ENCODE data around the gene FUT9.

DNA sequence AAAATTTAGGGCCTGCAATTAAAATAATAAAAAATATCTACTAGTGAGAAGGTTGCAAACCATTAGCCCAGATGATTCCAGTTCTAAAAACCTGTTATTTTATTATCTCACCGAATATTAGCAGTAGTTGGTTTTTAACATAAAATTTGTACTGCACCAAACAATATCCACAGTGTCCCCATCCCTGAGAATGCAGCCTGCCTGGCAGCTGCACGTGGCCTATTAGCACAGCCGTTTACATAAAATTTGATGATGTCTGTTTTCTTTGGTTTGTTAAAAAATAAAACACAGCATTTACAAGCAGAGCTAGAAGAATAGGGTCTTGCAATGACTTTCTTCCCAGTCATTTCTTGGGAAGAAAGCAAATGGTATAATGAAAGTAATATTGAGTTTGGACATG, 58.2 kb downstream of the FUT9 start:
- no peak for TF ChIP-seq POLR2A (IDR thresholded peaks at IDR 0.05; ENCODE audit: extremely low read depth, insufficient read length)
- TF ChIP-seq, protein P1, sequence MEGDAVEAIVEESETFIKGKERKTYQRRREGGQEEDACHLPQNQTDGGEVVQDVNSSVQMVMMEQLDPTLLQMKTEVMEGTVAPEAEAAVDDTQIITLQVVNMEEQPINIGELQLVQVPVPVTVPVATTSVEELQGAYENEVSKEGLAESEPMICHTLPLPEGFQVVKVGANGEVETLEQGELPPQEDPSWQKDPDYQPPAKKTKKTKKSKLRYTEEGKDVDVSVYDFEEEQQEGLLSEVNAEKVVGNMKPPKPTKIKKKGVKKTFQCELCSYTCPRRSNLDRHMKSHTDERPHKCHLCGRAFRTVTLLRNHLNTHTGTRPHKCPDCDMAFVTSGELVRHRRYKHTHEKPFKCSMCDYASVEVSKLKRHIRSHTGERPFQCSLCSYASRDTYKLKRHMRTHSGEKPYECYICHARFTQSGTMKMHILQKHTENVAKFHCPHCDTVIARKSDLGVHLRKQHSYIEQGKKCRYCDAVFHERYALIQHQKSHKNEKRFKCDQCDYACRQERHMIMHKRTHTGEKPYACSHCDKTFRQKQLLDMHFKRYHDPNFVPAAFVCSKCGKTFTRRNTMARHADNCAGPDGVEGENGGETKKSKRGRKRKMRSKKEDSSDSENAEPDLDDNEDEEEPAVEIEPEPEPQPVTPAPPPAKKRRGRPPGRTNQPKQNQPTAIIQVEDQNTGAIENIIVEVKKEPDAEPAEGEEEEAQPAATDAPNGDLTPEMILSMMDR (IDR thresholded peaks at IDR 0.05; ENCODE audit: low read depth, low read length): no peak
- TF ChIP-seq, protein P2, sequence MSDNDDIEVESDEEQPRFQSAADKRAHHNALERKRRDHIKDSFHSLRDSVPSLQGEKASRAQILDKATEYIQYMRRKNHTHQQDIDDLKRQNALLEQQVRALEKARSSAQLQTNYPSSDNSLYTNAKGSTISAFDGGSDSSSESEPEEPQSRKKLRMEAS (IDR thresholded peaks at IDR 0.05; ENCODE audit: low read depth, low read length): no peak
